IMR-90 (cell line): ENCODE measurements around the gene PTPRN2. TPM values are rescaled to one million over a fixed set of nuclear protein-coding genes. Genes with fewer than 3 reads are reported as not detected.
"Not testable (repeated sequence)": the region's sequence is repeated elsewhere in the genome, so short reads cannot be mapped to it uniquely, and the experiment has no call there.

Experiments used
- ATAC-seq: fragments of 200-7000 bp; cut with Tn5 transposase; 2 replicates; pipeline ENCODE4 v1.9.1; 2020; ENCODE audit warnings: low read depth, mild to moderate bottlenecking, moderate library complexity
- BruUV-seq: library from RNA; stranded (reverse); fragments of 400-500 nt; replicated peaks from 2 replicates; lab custom pipeline; 2021; lab: Mats Ljungman, UMichigan
- CTCF ChIA-PET: fragments of 300-600 bp; formaldehyde crosslinking; extraction: SDS; loops from one replicate; lab custom pipeline; 2021; ENCODE audit warnings: antibody characterized with exemption; lab: Yijun Ruan, JAX
- POLR2A ChIA-PET: fragments of 300-600 bp; sonication (Branson Sonifier 250); formaldehyde crosslinking; loops from one replicate; lab custom pipeline; 2022; ENCODE audit warnings: antibody characterized with exemption; ENCODE audit not compliant: unreplicated experiment; lab: Charles Lee
- DNase-seq: peaks from one replicate; pipeline ENCODE4 v3.0.0; 2013
- H2AFZ ChIP-seq: replicated peaks from 2 replicates; pipeline ENCODE3; 2013; ENCODE audit warnings: low read length, mild to moderate bottlenecking; ENCODE audit not compliant: poor library complexity
- H2AK5ac ChIP-seq: 2 replicates; pipeline ENCODE4 v1.6.1; 2013; ENCODE audit warnings: low read depth, low read length, inconsistent platforms
- H2AK9ac ChIP-seq: replicated peaks from 2 replicates; pipeline ENCODE3; 2013; ENCODE audit warnings: mild to moderate bottlenecking, low read depth, low read length, moderate library complexity; ENCODE audit not compliant: poor library complexity
- H2BK120ac ChIP-seq: 2 replicates; pipeline ENCODE4 v1.6.1; 2013; ENCODE audit warnings: low read depth, low read length, inconsistent platforms
- H2BK15ac ChIP-seq: 3 replicates; pipeline ENCODE4 v1.6.1; 2013; ENCODE audit warnings: low read depth, low read length, inconsistent platforms
- H2BK20ac ChIP-seq: 2 replicates; pipeline ENCODE4 v1.6.1; 2013; ENCODE audit warnings: low read depth, mild to moderate bottlenecking, inconsistent platforms, low read length, moderate library complexity
- H2BK5ac ChIP-seq: 2 replicates; pipeline ENCODE4 v1.6.1; 2013; ENCODE audit warnings: mild to moderate bottlenecking, low read depth, low read length, inconsistent platforms; ENCODE audit not compliant: poor library complexity, severe bottlenecking
- H3K14ac ChIP-seq: replicated peaks from 2 replicates; pipeline ENCODE4 v1.6.1; 2013; ENCODE audit warnings: low read depth, low read length, inconsistent platforms
- H3K18ac ChIP-seq: 2 replicates; pipeline ENCODE4 v1.6.1; 2013; ENCODE audit warnings: low read depth, low read length, control low read depth
- H3K23ac ChIP-seq: 2 replicates; pipeline ENCODE4 v1.6.1; 2013; ENCODE audit warnings: low read depth, low read length, inconsistent platforms
- H3K27ac ChIP-seq: 2 replicates; pipeline ENCODE4 v1.5.1; 2013; ENCODE audit warnings: mild to moderate bottlenecking, control low read depth, low read length; ENCODE audit not compliant: insufficient read depth
- H3K27me3 ChIP-seq: 2 replicates; pipeline ENCODE4 v1.6.1; 2013; ENCODE audit warnings: low read length; ENCODE audit not compliant: control insufficient read depth, insufficient read depth
- H3K36me3 ChIP-seq: 2 replicates; pipeline ENCODE4 v1.6.1; 2013; ENCODE audit warnings: low read length, mixed read lengths; ENCODE audit not compliant: control insufficient read depth, insufficient read depth
- H3K4ac ChIP-seq: 2 replicates; pipeline ENCODE4 v1.6.1; 2013; ENCODE audit warnings: low read depth, low read length, inconsistent platforms
- H3K4me1 ChIP-seq: 2 replicates; pipeline ENCODE4 v1.6.1; 2013; ENCODE audit warnings: low read length, mixed read lengths; ENCODE audit not compliant: control insufficient read depth, insufficient read depth
- H3K4me2 ChIP-seq: 2 replicates; pipeline ENCODE4 v1.6.1; 2013; ENCODE audit warnings: low read depth, mild to moderate bottlenecking, control low read depth, low read length, moderate library complexity
- H3K4me3 ChIP-seq: 2 replicates; pipeline ENCODE4 v1.5.1; 2013; ENCODE audit warnings: low read depth, mild to moderate bottlenecking, control low read depth, low read length, moderate library complexity; ENCODE audit not compliant: insufficient read depth
- H3K56ac ChIP-seq: 2 replicates; pipeline ENCODE4 v1.6.1; 2013; ENCODE audit warnings: low read length, inconsistent platforms; ENCODE audit not compliant: insufficient read depth; ENCODE audit errors: extremely low read depth
- H3K79me1 ChIP-seq, 2 experiments: 2 replicates each; pipeline ENCODE4 v1.6.1; 2013; ENCODE audit warnings: low read length in 2 of 2, inconsistent platforms in 1 of 2, low read depth in 1 of 2
- H3K9ac ChIP-seq: 2 replicates; pipeline ENCODE4 v1.6.1; 2013; ENCODE audit warnings: low read depth, low read length, control low read depth
- H3K9me1 ChIP-seq: 2 replicates; pipeline ENCODE4 v1.6.1; 2013; ENCODE audit warnings: low read length, inconsistent platforms; ENCODE audit not compliant: insufficient read depth
- H3K9me3 ChIP-seq: 2 replicates; pipeline ENCODE4 v1.6.1; 2013; ENCODE audit warnings: low read length; ENCODE audit not compliant: control insufficient read depth, insufficient read depth
- H4K20me1 ChIP-seq: 2 replicates; pipeline ENCODE4 v1.6.1; 2013; ENCODE audit warnings: low read length, inconsistent platforms; ENCODE audit not compliant: insufficient read depth
- H4K5ac ChIP-seq: 2 replicates; pipeline ENCODE4 v1.6.1; 2013; ENCODE audit warnings: mild to moderate bottlenecking, low read depth, low read length, control low read depth
- H4K8ac ChIP-seq, 2 experiments: 2 replicates each; pipeline ENCODE4 v1.6.1; 2013; ENCODE audit warnings: low read depth in 2 of 2, low read length in 2 of 2, control low read depth in 1 of 2, inconsistent platforms in 1 of 2
- H4K91ac ChIP-seq: 2 replicates; pipeline ENCODE4 v1.6.1; 2013; ENCODE audit warnings: low read depth, low read length, inconsistent platforms; ENCODE audit not compliant: insufficient read depth
- RFX5 ChIP-seq: IDR thresholded peaks from 2 replicates; pipeline ENCODE4 v1.8.0; 2012; ENCODE audit warnings: low read depth, mild to moderate bottlenecking, low read length, moderate library complexity
- WGBS, 2 experiments: methylation state at CpG; one replicate each; pipeline versions ENCODE4 v1.1.5 to v1.1.7; 2013; ENCODE audit warnings: missing lambda C conversion rate in 2 of 2; ENCODE audit not compliant: insufficient read length in 1 of 2; ENCODE audit errors: extremely low coverage in 2 of 2; 5-methylcytosine and 5-hydroxymethylcytosine counted together
- dilution Hi-C: fragments of 300-500 bp; cut with HindIII; formaldehyde crosslinking; loops from one replicate; pipeline ENCODE4 v1.14.3; 2018; ENCODE audit warnings: low sequenced_read_pairs; ENCODE audit not compliant: unreplicated experiment
- in situ Hi-C: fragments of 300-500 bp; cut with MboI; formaldehyde crosslinking; loops from 3 replicates; pipeline ENCODE4 v1.14.3; 2019; ENCODE audit warnings: low sequenced_read_pairs, inconsistent platforms, mixed read lengths
- intact Hi-C: fragments of 100-400 bp; cut with micrococcal nuclease; formaldehyde crosslinking; loops from 2 replicates; pipeline ENCODE4 v1.10.0; 2022
- polyA plus RNA-seq, 3 experiments: library from polyadenylated mRNA; depleted of rRNA; stranded (reverse); fragments of >200 nt; gene quantifications; 2 replicates each; pipeline ENCODE4 v1.2.3, GENCODE V29; 2012; ENCODE audit warnings: low replicate concordance in 1 of 3
- total RNA-seq: library from RNA; depleted of rRNA; stranded (reverse); fragments of >200 nt; gene quantifications from 2 replicates; pipeline ENCODE4 v1.2.3, GENCODE V29; 2012

PTPRN2 gene
- total and polyA plus RNA-seq, 2 of the 4 experiments (the other 2 are of a cell fraction): 0.03 TPM; not detected in 1

GRCh38 chr7:158034571-158034970 lies 553.1 kb downstream of the PTPRN2 start:
- H2AK5ac ChIP-seq: no peak overlapping the region
- dilution Hi-C loops (no loop called here), in situ Hi-C loops (no loop called here), intact Hi-C loops (no loop called here)
- H3K9ac ChIP-seq: no peak overlapping the region
- POLR2A ChIA-PET: no interaction called here
- no peak overlapping the region for H4K5ac ChIP-seq
- no peak overlapping the region for H3K56ac ChIP-seq
- CTCF ChIA-PET: no interaction called here
- no peak overlapping the region for H3K4me2 ChIP-seq
- BruUV-seq: no TSS peak
- peaks cover 39% of the 10 kb centered on the region for H3K9me3 ChIP-seq
- no peak overlapping the region for H2BK15ac ChIP-seq
- H2AFZ ChIP-seq: no peak overlapping the region
- no peak overlapping the region for H4K8ac ChIP-seq
- ATAC-seq (no peak), DNase-seq (no peak)
- H2BK5ac ChIP-seq: no peak overlapping the region
- H3K23ac ChIP-seq: no peak overlapping the region
- no peaks in the 10 kb centered on the region for H4K20me1 ChIP-seq
- no CpG with 5 or more reads among the region's 3 CpGs for WGBS, 2 experiments
- H3K4ac ChIP-seq: no peak overlapping the region
- H3K36me3 ChIP-seq: no peaks in the 10 kb centered on the region
- H3K18ac ChIP-seq: no peak overlapping the region
- no peak overlapping the region for H2BK120ac ChIP-seq
- H3K9me1 ChIP-seq: no peaks in the 10 kb centered on the region
- no peak overlapping the region for H3K4me3 ChIP-seq
- no peak overlapping the region for H3K27ac ChIP-seq
- no peak overlapping the region for H4K91ac ChIP-seq
- H3K4me1 ChIP-seq: no peaks in the 10 kb centered on the region
- H2BK20ac ChIP-seq: no peak overlapping the region
- no peaks in the 10 kb centered on the region for H3K27me3 ChIP-seq
- H3K79me1 ChIP-seq: no peaks in the 10 kb centered on the region
- no peak overlapping the region for H2AK9ac ChIP-seq
- no peak overlapping the region for H3K14ac ChIP-seq
- no peak for TF ChIP-seq RFX5

GRCh38 chr7:158033925-158034324 lies 553.7 kb downstream of the PTPRN2 start:
- H3K23ac ChIP-seq, H3K4me3 ChIP-seq, H2BK20ac ChIP-seq, H4K8ac ChIP-seq, H3K4me1 ChIP-seq, H4K91ac ChIP-seq, H3K14ac ChIP-seq, H4K20me1 ChIP-seq, H3K36me3 ChIP-seq, CTCF ChIA-PET, H3K79me1 ChIP-seq, H2AFZ ChIP-seq, BruUV-seq, H3K9ac ChIP-seq, H3K27ac ChIP-seq, ATAC-seq, H2BK5ac ChIP-seq, H3K27me3 ChIP-seq, H3K56ac ChIP-seq, DNase-seq, dilution Hi-C loops, H2AK9ac ChIP-seq, H3K9me1 ChIP-seq, POLR2A ChIA-PET, H3K4me2 ChIP-seq, in situ Hi-C loops, H3K4ac ChIP-seq, H2BK120ac ChIP-seq, H2AK5ac ChIP-seq, intact Hi-C loops, H2BK15ac ChIP-seq, H3K18ac ChIP-seq, H4K5ac ChIP-seq: not testable (repeated sequence)
- WGBS, 2 experiments: 71% methylated on average over 3 of the region's 6 CpGs; no CpG with 5 or more reads in 1 of the 2 experiments
- peaks cover 35% of the 10 kb centered on the region for H3K9me3 ChIP-seq
